GM12878 (cell line): ENCODE results near the gene SLC39A8.

Experiments
- EP300 ChIP-seq, 2 experiments: fragments of 150-350 bp in 1 of 2; IDR thresholded peaks; 2 replicates each; pipeline ENCODE4 v1.6.1; 2011 to 2012; ENCODE audit warnings: low read depth in 2 of 2, low read length in 2 of 2, borderline replicate concordance in 1 of 2, improper control_type of control experiment in 1 of 2, inconsistent platforms in 1 of 2; ENCODE audit not compliant: control insufficient read depth in 1 of 2
- POLR2AphosphoS5 ChIP-seq: IDR thresholded peaks from 2 replicates; pipeline ENCODE4 v1.6.1; 2011; ENCODE audit warnings: mild to moderate bottlenecking, low read length, inconsistent platforms
- SP1 ChIP-seq: IDR thresholded peaks from one replicate; pipeline ENCODE4 v1.6.1; 2011; ENCODE audit warnings: low read depth, low read length

DNA sequence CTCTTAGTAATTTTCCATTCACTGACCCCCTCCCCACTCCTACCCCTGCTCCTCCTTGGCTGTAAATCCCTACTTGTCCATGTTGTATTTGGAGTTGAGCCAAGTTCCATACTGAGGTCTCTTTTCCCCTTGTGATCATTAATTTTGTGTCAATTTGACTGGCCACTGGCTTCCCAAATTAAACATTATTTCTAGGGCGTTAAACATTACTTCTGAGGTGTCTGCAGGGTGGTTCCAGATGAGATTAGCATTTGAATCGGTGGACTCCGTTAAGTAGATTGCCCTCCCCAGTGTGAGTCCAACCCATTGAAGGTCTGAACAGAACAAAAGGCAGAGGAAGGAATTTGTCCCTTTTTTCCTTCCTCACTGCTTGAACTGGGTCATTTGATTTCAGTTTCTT lies 25.7 kb downstream of the SLC39A8 start:
- TF ChIP-seq EP300 (IDR thresholded peaks at IDR 0.05; ENCODE audit: borderline replicate concordance in 1 of 2, control insufficient read depth in 1 of 2, low read depth in 2 of 2, low read length in 2 of 2) (no peak), POLR2AphosphoS5 (no peak), SP1 (no peak)
